GM19023 (cell line): ENCODE measurements around the gene UBLCP1.

Source experiments
- ATAC-seq: cut with Tn5 transposase; IDR thresholded peaks from one replicate; pipeline ENCODE4 v1.9.1; 2021; ENCODE audit warnings: mild to moderate bottlenecking, moderate library complexity; ENCODE audit not compliant: unreplicated experiment

Gene UBLCP1

DNA sequence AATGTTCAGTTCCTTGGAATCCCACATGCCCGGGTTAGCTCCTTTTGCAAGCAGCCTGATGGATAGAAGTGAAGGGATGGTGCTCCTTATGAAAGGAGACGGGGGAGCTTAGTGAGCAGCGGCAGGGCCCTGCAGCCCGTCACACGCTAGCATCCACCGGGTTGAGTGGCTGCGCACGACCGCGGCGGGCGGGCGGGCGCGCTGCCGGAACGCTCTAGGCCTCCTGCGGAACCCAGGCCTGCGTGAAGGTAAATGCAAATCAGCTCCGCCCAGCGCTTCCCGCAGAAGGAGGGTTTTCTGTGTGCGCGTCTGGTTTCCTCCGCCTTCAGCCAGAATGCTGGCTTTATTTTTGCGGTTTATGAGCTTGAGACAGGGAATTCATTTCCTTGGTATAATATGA lies 47.4 kb downstream of the UBLCP1 start:
- ATAC-seq, result no peak

GRCh38 chr5:159311063-159311462 lies 48.0 kb downstream of the UBLCP1 start:
- no peak for ATAC-seq

GRCh38 chr5:159313197-159313596 lies 50.1 kb downstream of the UBLCP1 start:
- ATAC-seq, result no peak

DNA sequence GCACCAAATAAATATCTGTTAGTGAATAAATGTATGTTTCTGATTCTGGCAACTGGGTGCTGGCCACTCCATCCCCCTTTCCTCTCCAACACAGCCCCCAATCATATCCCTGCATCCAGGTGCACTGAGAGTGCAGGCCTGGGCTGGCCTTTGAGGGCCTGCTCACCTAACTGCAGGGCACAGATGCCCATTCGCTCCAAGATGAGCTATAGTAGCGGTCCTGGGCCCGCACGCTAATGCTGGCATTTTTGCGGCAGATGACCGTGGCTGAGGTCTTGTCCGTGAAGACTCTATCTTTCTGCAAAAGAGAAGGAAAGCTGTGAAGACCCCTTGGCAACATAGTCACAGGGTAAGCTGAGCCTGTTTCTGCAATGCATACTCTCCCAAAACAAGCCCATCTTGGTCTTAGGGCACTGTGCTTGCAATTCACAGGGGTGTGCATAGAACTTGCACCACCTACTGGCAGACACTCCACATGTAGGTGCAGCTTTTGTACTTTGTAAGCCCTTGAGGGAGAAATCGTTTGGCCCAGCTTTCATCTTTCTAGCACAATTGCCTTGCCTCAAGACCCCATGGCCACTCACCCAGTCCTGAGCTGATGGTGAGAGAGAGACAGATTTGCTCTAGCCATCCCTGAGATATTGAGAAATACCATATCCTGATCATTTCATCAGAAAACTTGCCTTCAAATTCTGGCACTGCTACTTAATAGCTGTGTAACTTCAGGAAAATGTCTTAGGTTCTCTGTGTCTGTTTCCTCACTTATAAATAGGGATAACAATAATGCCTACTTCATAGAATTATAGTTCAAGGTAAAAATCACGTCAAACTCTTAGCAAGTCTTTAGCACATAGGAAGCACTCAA lies 53.7 kb downstream of the UBLCP1 start:
- no peak for ATAC-seq

DNA sequence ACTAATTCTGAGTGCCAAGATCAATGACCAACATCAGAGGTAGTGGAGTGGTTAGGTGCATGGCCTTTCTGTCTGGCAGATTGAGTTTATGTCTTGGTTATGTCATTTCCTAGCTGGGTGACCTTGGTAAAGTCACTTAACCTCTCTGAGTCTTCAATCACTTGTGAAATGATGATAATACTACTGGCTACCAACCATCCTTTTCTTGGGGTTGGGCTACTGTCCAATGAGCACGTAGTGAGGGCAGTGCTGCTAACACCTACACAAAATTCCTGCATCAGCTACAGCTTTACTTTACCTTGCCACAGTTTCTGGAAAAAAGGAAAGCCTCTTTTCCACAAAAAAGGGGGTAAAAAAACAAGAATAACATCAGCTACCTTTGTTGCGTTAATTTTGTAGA lies 54.8 kb downstream of the UBLCP1 start:
- ATAC-seq, result no peak

GRCh38 chr5:159318448-159318847 lies 55.4 kb downstream of the UBLCP1 start:
- no peak for ATAC-seq

GRCh38 chr5:159319363-159319762 lies 56.3 kb downstream of the UBLCP1 start:
- no peak for ATAC-seq

- no peak for ATAC-seq
Measured at GRCh38 chr5:159319832-159320231, 56.7 kb downstream of the UBLCP1 start.

GRCh38 chr5:159322180-159322579 lies 59.1 kb downstream of the UBLCP1 start:
- no peak for ATAC-seq

GRCh38 chr5:159324102-159324755 lies 61.1 kb downstream of the UBLCP1 start:
- no peak for ATAC-seq

DNA sequence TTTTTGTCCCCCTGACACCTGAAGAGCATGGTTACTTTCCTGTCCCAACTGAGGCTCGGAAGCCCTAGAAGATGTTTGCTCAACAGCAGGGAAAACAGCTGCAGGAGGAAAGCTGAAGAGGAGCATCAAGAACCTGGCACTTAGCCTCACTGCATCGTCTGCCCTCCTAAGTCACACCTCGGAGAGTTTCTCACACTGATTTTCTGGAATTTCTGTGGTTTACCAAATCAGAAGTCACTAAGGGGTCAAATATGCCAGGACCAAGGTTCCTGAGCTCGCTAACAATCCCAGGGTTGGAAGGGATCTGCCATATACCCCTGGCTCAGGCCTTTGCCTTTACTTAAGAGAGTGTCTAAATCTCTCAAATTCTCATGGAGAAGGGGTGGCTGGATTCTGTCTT lies 61.9 kb downstream of the UBLCP1 start:
- no peak for ATAC-seq

GRCh38 chr5:159330131-159330800 lies 67.2 kb downstream of the UBLCP1 start, which contains the start of gene IL12B:
Gene IL12B (minus strand): TSS chr5:159330487. CDS start chr5:159326782, 3,705 bp downstream.
- ATAC-seq, result no peak

GRCh38 chr5:159331093-159331973 lies 68.2 kb downstream of the UBLCP1 start:
- peak; percentile 74 for ATAC-seq

DNA sequence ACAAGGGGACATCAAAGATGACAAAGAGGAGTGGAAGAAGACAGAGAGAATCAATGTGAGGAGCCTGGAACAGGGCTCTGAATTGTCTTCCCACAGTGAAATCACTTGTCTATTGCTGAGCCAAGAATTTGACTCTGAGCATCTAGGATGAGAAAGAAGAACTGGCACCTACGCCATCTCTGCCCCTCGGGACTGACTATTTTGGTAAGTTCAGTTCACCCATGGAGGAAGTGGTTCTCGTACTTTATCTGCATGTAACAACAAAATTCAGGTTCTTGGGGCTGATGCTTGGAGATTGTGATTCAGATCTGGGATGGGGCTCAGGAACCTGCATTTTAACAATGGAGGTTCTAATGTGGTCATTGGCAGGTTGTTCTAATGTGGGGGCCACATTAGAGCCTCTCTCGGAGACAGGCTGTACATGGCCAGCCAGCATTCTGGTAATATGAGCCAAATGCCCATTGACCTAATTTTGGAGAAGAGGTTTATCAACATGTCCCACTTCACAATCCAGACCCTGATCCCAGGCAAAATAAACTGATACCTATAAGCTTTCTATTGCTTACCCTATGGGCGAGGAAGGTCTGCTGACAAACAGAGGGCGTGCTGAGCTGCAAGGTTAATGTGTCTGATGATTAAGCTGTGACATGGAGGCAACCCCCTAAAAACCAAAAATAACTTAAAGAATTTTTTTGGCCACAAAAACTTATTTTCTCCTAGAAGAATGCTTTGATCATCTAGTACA lies 69.9 kb downstream of the UBLCP1 start:
- no peak for ATAC-seq

DNA sequence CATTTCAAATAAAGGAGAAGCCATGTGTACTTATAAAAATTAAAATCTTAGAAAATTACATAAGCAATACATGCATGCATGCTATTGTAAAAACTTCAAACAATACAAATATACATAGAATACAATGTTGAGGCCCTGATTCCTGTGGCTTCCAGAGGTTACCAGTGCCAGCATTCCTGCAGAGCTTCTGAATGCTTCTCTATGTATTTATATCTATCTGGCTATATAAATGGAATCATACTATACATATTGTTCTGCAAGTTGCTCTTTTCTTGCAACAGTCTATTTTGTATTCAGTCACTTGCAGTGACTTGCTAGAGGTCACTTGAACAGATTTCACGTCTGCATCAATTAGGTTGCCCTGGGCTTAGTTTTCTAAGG lies 70.4 kb downstream of the UBLCP1 start:
- ATAC-seq, result no peak
